GM21390 (cell line): ENCODE results near the gene TFAP2E.

Source experiments
- ATAC-seq: cut with Tn5 transposase; IDR thresholded peaks from one replicate; pipeline ENCODE4 v1.9.1; 2021; ENCODE audit not compliant: unreplicated experiment

TFAP2E gene

GRCh38 chr1:35592991-35593769 lies 20.1 kb downstream of the TFAP2E start:
- no peak for ATAC-seq

DNA sequence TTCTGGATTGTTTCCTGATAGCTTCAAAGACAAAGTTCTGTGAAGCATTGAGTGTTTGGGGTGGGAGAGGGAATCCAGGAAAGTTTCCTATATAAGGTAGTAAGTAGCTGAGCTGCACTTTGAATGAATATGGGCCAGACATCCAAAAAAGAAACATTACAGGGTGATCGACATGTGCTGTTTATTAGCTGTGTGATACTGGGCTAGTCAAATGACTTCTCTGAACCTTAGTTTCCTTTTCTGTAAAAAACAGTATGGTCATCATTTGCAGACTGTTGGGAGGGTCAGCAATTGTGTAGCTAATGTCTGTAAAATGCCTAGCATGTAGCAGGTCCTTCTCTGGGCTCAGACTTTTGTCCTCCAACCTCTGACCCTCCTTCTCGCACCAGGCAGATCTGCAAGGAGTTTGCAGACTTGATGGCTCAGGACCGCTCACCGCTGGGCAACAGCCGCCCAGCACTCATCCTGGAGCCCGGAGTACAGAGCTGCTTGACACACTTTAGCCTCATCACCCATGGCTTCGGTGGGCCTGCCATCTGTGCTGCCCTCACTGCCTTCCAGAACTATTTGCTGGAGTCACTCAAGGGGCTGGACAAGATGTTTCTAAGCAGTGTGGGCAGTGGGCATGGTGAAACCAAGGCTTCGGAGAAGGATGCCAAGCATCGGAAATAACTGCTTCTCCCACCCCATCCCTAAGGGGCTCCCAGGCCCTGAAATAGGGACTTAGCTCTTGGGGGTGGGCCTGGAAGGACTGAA lies 21.1 kb downstream of the TFAP2E start:
- no peak for ATAC-seq

DNA sequence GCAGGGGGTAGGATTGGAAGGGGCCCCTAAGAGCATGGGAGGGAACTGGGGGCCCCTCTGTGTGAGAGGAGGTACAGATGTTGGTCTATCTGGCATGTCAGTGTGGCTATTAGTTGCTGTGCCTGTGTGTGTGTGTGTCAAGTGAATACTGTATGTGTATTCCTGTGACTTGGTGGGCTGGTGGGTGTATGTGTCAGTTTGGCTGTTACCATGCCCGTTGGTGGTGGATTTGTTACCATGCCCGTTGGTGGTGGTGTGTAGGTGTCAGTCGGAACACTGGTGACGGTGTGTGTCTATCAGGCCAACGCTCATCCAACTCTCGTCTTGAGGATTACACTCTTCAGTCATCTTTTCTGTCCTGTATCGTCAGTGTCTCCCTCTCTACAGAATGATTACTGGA lies 22.6 kb downstream of the TFAP2E start:
- ATAC-seq = no peak

DNA sequence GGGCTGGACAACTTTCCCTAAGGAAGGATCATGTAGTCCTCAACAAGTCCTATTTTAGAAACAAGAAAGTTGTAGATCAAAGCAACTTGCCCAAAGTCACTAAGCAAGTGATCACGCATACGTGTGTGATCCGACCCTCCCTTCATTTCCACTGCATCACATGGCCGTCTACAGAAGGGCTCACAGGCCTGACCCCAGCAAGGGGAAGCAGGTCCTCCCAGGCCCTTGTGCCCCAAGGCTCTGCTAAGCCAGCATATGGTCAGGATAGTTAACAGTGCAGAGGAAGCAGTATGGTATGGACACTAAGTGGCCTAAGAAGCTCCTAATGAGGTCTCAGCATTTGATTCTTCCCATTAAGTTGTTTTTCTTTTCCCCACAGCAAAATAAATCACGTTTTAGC lies 24.8 kb downstream of the TFAP2E start:
- ATAC-seq = no peak

DNA sequence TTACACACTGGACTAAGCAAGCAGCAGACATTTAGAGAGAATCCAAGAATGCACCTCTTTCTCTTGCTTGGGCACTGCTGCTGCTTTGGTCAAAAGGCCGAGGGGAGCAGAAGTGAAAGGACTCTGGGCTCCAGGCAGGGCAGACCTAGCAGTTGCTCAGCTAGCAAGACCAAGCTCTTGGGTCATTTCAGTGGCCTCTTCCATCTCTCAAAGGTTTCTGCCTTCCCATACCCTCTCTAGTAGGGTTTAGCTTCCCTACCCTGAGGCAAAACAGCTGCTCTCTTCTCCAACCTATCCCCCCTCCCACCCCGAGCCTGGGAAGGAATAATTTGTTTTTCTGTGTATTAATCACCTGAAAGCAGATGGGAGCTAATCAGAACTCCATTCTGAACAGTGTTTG lies 25.8 kb downstream of the TFAP2E start:
- no peak for ATAC-seq

DNA sequence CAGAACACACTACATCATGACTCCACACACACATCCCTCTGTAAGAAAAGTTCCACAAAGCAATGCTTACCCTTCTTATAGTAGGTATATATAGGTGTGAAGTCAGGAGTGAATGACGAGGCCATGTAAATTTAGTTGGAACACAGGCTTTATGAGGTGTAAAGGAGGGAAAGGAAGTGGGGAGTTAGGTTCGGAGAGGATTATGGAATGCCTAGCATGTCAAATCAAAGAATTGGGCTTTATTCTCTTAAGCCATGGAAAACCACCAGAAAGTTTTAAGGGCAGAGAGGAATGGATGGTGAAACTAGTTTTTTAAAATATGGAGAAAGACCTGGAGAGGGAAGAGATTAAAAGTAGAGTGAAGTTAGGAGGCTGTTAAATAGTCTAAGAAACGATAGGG lies 26.3 kb downstream of the TFAP2E start:
- no peak for ATAC-seq

- ATAC-seq = no peak
Observed at GRCh38 chr1:35600593-35600992, 27.5 kb downstream of the TFAP2E start.

DNA sequence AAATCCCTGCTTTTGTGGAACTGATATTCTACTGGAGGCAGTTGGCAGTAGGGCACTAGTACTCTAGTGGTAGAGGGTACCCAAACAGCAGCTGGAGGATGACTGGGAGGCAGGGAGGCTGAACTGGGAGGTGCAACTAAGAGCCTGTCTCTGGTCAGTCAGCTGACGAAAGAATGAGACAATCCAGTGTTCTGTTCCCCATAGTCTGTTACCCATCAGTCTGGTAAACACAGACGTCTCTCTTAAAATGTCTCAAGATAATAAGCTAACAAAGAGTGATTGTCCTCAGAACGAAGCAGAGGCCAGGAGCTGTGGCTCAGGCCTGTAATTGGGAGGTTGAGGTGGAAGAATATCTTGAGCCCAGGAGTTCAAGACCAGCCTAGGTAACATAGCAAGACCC lies 30.4 kb downstream of the TFAP2E start:
- ATAC-seq = no peak

DNA sequence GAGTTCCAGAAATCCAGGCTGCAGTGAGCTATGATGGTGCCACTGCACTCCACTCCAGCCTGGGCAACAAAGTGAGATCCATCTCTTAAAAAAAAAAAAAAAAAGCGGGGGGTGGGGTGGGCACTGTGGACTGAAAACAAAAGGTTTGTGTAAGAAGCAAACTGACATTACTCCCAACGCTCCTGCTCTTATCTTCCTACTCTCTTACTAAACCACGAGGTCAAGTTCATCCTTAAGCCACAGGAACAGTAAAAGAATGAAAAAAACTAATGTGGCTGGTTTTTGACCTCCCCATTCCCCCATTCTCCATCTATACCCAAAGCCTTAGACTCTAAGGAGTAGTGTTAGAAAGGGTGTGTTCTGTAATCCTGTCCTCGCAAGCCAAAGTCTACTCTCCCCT lies 30.8 kb downstream of the TFAP2E start:
- no peak for ATAC-seq

DNA sequence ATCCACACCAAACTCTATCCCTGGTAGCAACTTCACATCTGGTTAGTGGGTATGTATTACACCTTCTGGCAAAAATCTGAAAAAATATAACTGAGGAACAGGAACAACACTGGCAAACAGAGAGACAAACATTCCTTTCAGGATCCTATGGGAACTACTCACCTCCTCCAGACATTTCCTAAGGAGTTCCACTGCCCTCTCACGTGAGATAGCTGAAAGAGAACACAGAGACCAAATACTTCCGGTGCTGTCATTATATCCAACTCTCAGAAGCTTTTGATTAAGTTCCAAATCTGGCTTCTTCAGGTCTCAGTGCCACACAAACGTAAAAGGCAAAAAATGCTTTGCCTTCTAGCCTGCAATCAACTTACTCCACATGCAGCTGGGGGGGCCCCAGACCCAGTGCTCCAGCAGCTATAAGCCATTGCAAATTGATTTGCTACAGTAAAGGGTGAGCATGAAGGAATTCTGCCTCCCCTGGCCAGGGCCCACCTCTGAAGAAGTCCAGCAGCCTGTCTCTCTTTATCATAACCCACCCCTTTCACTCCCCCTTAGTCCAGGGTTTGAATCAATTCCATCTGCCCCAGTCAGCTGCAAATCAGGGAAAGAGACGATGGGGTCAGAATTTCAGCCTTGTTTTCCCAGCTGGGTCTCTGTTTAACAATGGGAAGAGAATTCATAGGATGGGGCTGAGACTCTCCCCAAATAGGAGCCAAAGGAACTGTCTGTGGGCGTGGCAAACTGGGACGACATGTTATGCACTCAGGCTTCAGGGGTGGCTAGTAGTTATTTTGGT lies 32.2 kb downstream of the TFAP2E start:
- no peak for ATAC-seq

DNA sequence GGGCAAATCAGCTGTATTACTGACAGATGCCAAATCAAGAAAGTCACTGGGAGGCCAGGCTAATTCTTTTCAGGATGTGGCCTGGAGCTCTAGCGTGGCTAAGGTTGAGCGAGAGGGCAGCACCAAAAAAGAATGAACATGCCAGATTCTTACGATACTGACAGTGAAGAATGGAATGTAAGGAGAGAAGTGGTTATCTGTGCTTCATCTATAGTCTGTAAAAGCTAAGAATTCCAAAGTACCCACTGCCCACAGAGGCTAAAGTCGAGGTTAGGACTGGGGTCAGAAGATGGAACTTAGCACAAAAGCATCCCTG lies 32.7 kb downstream of the TFAP2E start:
- ATAC-seq = no peak

- no peak for ATAC-seq
Observed at GRCh38 chr1:35611655-35612054, 38.5 kb downstream of the TFAP2E start.

DNA sequence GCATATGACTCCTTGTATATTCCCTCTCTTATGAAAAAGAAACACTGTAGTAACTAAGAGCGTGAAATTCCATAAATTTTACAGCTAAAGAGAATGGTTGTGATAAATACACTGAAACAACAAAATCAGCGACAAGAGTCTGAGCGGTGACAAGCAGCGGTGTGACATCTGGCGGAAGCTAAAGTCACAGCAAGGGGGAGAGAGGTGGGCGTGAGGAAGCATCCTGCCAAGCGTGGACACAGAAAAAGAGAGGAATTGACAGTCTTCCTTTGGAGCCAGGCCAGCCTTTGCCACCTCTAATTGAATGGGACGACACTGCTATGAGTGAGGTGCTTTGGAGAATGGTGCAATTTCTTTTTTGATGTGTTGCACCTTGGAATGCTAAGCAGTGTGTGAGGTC lies 42.3 kb downstream of the TFAP2E start:
- ATAC-seq = no peak

DNA sequence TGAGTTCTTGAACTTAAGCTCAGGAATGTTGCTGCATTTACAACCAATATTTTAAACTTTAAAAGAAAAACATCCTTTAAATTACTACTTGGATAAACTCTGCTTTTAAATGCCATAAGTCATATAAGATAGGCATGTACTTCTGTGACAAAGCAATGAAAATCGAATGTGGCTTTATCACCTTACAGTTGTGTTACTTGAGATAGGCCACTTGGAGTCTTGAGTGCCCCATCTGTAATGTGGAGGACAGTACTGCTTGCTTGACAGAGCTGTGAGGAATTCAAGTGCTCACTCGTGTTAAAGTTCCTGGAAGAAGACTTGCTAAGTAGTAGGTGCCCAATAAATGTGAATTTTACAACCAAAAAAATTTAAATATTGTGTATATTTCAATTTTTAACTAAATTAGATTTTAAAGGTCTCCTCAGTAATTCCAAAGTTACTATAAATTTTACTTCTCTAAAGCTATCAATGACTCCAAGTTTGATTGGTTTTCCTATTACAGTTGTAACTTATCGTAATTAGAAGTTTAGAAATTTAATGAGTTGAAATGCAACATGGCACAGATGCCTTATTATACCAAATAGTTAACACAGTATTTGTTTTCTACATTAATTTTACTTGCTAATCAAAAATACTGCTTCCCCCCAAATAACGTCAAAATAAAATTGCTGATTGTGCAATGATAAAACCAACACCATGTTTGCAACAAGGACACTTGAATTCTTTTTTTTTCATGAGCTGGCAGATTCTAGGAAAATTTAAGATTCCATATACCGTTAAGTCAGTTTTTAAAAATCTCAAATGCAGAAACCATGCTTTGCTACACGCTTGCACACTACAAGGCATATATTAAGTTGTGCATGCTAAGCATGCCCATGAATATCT lies 46.4 kb downstream of the TFAP2E start:
- ATAC-seq = no peak

- ATAC-seq = no peak
Observed at GRCh38 chr1:35622510-35623178, 49.5 kb downstream of the TFAP2E start.

DNA sequence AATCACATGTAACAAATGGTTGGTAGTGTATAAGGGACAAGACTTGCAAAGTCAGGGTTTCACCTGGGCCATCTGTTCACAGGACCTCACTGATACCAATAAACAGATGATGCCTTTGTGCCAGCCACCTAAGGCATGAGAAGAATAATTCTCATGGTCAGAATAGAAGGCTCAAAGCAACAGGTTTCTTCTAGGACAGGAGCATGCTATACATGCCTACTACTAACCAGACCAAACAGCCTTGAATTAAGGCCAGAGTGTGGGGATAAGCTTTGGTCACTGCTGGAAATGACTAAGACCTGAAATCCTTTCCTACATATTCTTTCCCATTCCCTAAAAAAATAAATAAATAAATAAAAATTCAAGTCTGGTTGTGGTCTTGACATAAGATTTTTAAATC lies 50.7 kb downstream of the TFAP2E start:
- no peak for ATAC-seq

DNA sequence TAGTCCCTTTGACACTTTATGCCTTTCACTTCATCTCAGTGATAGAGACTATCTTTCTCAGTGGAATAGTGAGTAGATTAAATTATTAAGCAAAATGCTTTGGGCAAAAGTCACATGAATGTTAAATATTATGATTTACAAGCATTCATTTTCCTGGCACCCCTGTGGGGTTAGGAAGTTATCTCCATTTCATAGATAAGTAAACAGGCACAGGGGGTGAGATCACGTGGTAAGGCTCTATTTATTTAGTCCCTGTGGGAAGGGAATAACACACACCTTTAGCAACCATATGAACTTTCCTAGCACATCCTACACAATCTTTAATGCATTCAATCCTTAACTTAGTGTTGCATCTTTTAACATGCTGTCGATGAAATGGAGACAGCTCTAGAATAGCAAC lies 55.9 kb downstream of the TFAP2E start:
- ATAC-seq = no peak

DNA sequence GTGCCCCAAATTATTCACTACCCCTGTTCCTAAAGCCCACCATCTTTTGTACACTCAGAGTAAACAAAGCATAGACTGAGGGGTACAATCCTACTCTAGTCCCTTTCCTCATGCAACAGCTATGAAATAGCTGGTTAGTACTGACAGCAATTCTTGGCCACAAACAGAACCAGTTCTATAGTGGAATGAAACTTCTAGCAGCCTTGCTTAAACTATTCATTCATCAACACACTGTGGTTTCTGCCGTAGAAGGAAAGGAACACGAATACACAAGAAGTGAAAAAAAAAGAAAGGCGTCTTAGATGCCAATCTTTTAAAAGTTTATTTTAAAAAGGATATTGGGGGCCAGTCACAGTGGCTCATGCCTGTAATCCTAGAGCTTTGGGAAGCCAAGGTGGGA lies 58.3 kb downstream of the TFAP2E start:
- no peak for ATAC-seq

- ATAC-seq = no peak
Observed at GRCh38 chr1:35633547-35633946, 60.4 kb downstream of the TFAP2E start.

GRCh38 chr1:35637401-35637809 lies 64.3 kb downstream of the TFAP2E start:
- ATAC-seq = no peak
